Natural killer cell (primary cell): ENCODE data around the gene SORCS2. TPM values are rescaled to one million over a fixed set of nuclear protein-coding genes. Genes with fewer than 3 reads are reported as not detected.

Experiments
- ATAC-seq, 3 donors: fragments of 150-1000 bp in 2 of 3; fragments of 200-7000 bp in 1 of 3; cut with Tn5 transposase; 1 replicate in 1 of 3; 2 replicates in 2 of 3; pipeline ENCODE4 v1.10.0; 2021; ENCODE audit warnings: mild to moderate bottlenecking in 2 of 3, moderate library complexity in 2 of 3
- DNase-seq, 2 donors: peaks; one replicate each; pipeline versions ENCODE4 v3.0.0 to v3.0.0-alpha.2; 2013 to 2021; ENCODE audit warnings: mixed read lengths in 1 of 2
- H3K27ac ChIP-seq: one replicate; pipeline ENCODE4 v1.5.1; 2013; ENCODE audit warnings: mild to moderate bottlenecking, low read length
- H3K27me3 ChIP-seq: one replicate; pipeline ENCODE4 v1.6.1; 2013; ENCODE audit warnings: low read length; ENCODE audit not compliant: control insufficient read depth, insufficient read depth
- H3K36me3 ChIP-seq: one replicate; pipeline ENCODE4 v1.6.1; 2013; ENCODE audit warnings: low read length; ENCODE audit not compliant: control insufficient read depth, insufficient read depth
- H3K4me1 ChIP-seq: one replicate; pipeline ENCODE4 v1.6.1; 2013; ENCODE audit warnings: low read length; ENCODE audit not compliant: control insufficient read depth, insufficient read depth
- H3K4me3 ChIP-seq: one replicate; pipeline ENCODE4 v1.5.1; 2013; ENCODE audit warnings: low read length
- H3K9me3 ChIP-seq: one replicate; pipeline ENCODE4 v1.6.1; 2013; ENCODE audit warnings: low read length; ENCODE audit not compliant: control insufficient read depth, insufficient read depth
- H3K27ac Mint-ChIP-seq, 2 donors: one replicate each; pipeline ENCODE4 v1.8.0; 2022; ENCODE audit warnings: mild to moderate bottlenecking in 2 of 2, mixed read lengths in 2 of 2, moderate library complexity in 1 of 2
- H3K27me3 Mint-ChIP-seq, 2 donors: one replicate each; pipeline ENCODE4 v1.8.0; 2022; ENCODE audit warnings: low read depth in 2 of 2, mixed read lengths in 2 of 2
- H3K36me3 Mint-ChIP-seq: one replicate; pipeline ENCODE4 v1.8.0; 2022; ENCODE audit warnings: mixed read lengths
- H3K4me1 Mint-ChIP-seq, 2 donors: one replicate each; pipeline ENCODE4 v1.8.0; 2022; ENCODE audit warnings: mixed read lengths in 2 of 2
- H3K4me3 Mint-ChIP-seq: one replicate; pipeline ENCODE4 v1.8.0; 2022; ENCODE audit warnings: mild to moderate bottlenecking, moderate library complexity, mixed read lengths
- H3K9me3 Mint-ChIP-seq, 2 donors: one replicate each; pipeline ENCODE4 v1.8.0; 2022; ENCODE audit warnings: mixed read lengths in 2 of 2
- CTCF ChIP-seq: fragments of 200-600 bp; IDR thresholded peaks from one replicate; pipeline ENCODE4 v1.8.0; 2022; ENCODE audit warnings: antibody characterized with exemption
- WGBS: methylation state at CpG from one replicate; pipeline ENCODE4 v1.1.7; 2013; ENCODE audit warnings: missing lambda C conversion rate; ENCODE audit not compliant: insufficient coverage; 5-methylcytosine and 5-hydroxymethylcytosine counted together
- intact Hi-C: fragments of 100-400 bp; cut with micrococcal nuclease; formaldehyde crosslinking; loops from one replicate; pipeline ENCODE4 v1.14.2; 2022
- total RNA-seq, 4 donors: library from RNA; stranded (reverse); fragments of 120-200 nt in 1 of 4; gene quantifications; one replicate each; pipeline versions ENCODE4 v1.2.3 to v1.2.4, GENCODE V29; 2013 to 2022

Gene SORCS2
- total RNA-seq, 3 donors from 2014 or later (not counting 1 experiment from before 2014, with no cell fraction given), result 1.2 to 2.5 (median 1.4) TPM

GRCh38 chr4:7516096-7516772, 323.9 kb downstream of the SORCS2 start:
- Mint-ChIP-seq H3K4me1 (peaks cover 20 to 34% of the 10 kb centered on the region in 2 donors), H3K27ac (no peak overlapping the region), H3K4me3 (no peak overlapping the region), H3K36me3 (no peaks in the 10 kb centered on the region), H3K27me3 (peaks cover 9 to 12% of the 10 kb centered on the region in 2 donors), H3K9me3 (no peaks in the 10 kb centered on the region)
- Histone ChIP-seq H3K36me3 (no peaks in the 10 kb centered on the region), H3K27ac (no peak overlapping the region), H3K4me1 (peaks cover 17% of the 10 kb centered on the region), H3K27me3 (no peaks in the 10 kb centered on the region), H3K9me3 (no peaks in the 10 kb centered on the region), H3K4me3 (no peak overlapping the region)
- ATAC-seq (no peak), DNase-seq (no peak)
- no peak for TF ChIP-seq CTCF
- intact Hi-C loops, result no loop called here
- WGBS, result 58% methylated on average over 16 of the region's 16 CpGs

- Histone ChIP-seq H3K27ac (no peak overlapping the region), H3K27me3 (no peaks in the 10 kb centered on the region), H3K4me3 (no peak overlapping the region), H3K36me3 (no peaks in the 10 kb centered on the region), H3K9me3 (no peaks in the 10 kb centered on the region), H3K4me1 (peaks cover 22% of the 10 kb centered on the region)
- WGBS, result 34% methylated on average over 12 of the region's 12 CpGs
- intact Hi-C loops, result no loop called here
- Mint-ChIP-seq H3K4me1 (peaks cover 26 to 38% of the 10 kb centered on the region in 2 donors), H3K36me3 (no peaks in the 10 kb centered on the region), H3K27me3 (peaks cover 4 to 9% of the 10 kb centered on the region in 2 donors), H3K9me3 (no peaks in the 10 kb centered on the region), H3K27ac (no peak overlapping the region), H3K4me3 (no peak overlapping the region)
- no peak for ATAC-seq
- TF ChIP-seq CTCF, result no peak
- no peak for DNase-seq
These were observed 324.4 kb downstream of the SORCS2 start for GRCh38 chr4:7516773-7517144.

GRCh38 chr4:7518871-7519637, 326.7 kb downstream of the SORCS2 start:
- Mint-ChIP-seq H3K27me3 (peaks cover 0 to 3% of the 10 kb centered on the region in 2 donors), H3K4me3 (no peak overlapping the region), H3K4me1 (peaks cover 42 to 54% of the 10 kb centered on the region in 2 donors), H3K36me3 (no peaks in the 10 kb centered on the region), H3K27ac (no peak overlapping the region), H3K9me3 (no peaks in the 10 kb centered on the region)
- H3K9me3 ChIP-seq, result no peaks in the 10 kb centered on the region
- no peaks in the 10 kb centered on the region for H3K36me3 ChIP-seq
- ATAC-seq (no peak), DNase-seq (no peak)
- H3K4me3 ChIP-seq, result no peak overlapping the region
- 79% methylated on average over 24 of the region's 24 CpGs for WGBS
- H3K27ac ChIP-seq, result no peak overlapping the region
- H3K27me3 ChIP-seq, result no peaks in the 10 kb centered on the region
- intact Hi-C loops, result no loop called here
- peaks cover 44% of the 10 kb centered on the region for H3K4me1 ChIP-seq
- TF ChIP-seq CTCF, result no peak
